Right lobe of liver (tissue), 4 donors: ENCODE results near the gene PACRG.
"Not testable (repeated sequence)": the region's sequence is repeated elsewhere in the genome, so short reads cannot be mapped to it uniquely, and the experiment has no call there.

Experiments
- CTCF ChIP-seq, 4 donors: fragments of 200-600 bp in 3 of 4; fragments of 450-650 bp in 1 of 4; IDR thresholded peaks; one replicate each; pipeline versions ENCODE4 v1.5.1 to v1.8.0; 2016 to 2022; ENCODE audit warnings: antibody characterized with exemption in 4 of 4, mild to moderate bottlenecking in 2 of 4
- POLR2A ChIP-seq: fragments of 450-650 bp; IDR thresholded peaks from one replicate; pipeline ENCODE4 v1.6.1; 2017; ENCODE audit warnings: antibody characterized with exemption, mild to moderate bottlenecking
- donor health status: DM: no; HTN: no; CAD: no.
- donor health status: DM: no; HTN: no; CAD: no.
- donor health status: DM: no; HTN: yes; CAD: no.

DNA sequence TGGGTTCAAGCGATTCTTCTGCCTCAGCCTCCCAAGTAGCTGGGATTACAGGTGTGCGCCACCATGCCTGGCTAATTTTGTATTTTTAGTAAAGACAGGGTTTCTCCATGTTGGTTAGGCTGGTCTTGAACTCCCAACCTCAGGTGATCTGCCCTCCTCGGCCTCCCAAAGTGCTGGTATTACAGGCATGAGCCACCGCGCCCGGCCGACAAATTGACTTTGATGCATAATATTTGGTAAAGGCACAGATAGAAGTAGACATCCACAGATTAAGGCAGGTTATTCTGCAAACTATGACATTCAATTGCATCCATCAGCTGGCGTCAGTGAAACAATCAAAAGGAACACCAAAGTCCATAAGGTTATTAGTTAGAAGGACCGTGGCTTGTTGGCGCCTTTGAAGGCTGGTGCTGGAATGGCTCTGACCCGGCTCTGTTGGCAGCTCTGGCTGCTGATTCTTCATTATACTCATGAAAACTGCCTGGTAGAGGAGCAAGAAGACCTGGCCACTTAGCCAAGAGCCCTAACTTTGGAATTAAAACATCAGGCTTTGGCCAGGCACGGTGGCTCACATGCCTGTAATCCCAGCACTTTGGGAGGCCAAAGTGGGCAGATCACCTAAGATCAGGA, 589.2 kb downstream of the PACRG start:
- not testable (repeated sequence) for TF ChIP-seq CTCF (IDR thresholded peaks at IDR 0.05); POLR2A
